ENCODE data around the gene ARHGAP6. TPM values are rescaled to one million over a fixed set of nuclear protein-coding genes. Genes with fewer than 3 reads are reported as not detected.
A peak's percentile ranks its signal among the peaks of the same experiment; 100 is the strongest.

ARHGAP6 gene
- polyA plus RNA-seq, 3 donors: 0.31 to 1.1 (median 0.40) TPM

GRCh38 chrX:11346121-11346682, 319.5 kb downstream of the ARHGAP6 start:
- Histone ChIP-seq H3K4me1 (ENCODE audit: control insufficient read depth in 1 of 2, insufficient read depth in 2 of 2, low read length in 2 of 2) (peaks cover 15 to 18% of the 10 kb centered on the region in 2 donors), H3K4me3 (replicated peaks in 1 of 3; ENCODE audit: low read depth in 2 of 3, low read length in 3 of 3) (no peak overlapping the region), H2AFZ (ENCODE audit: insufficient read depth, low read depth, low read length, poor library complexity, severe bottlenecking) (no peak overlapping the region), H3K27me3 (ENCODE audit: control insufficient read depth in 2 of 2, insufficient read depth in 2 of 2, low read length in 2 of 2) (no peaks in the 10 kb centered on the region), H3K9ac (ENCODE audit: insufficient read depth, low read length, poor library complexity, severe bottlenecking) (no peak overlapping the region), H3K9me3 (replicated peaks in 1 of 2; ENCODE audit: control insufficient read depth in 1 of 2, insufficient read depth in 1 of 2, low read length in 2 of 2) (no peaks in the 10 kb centered on the region), H3K4me2 (replicated peaks; ENCODE audit: extremely low read depth, low read length, poor library complexity, severe bottlenecking) (no peak overlapping the region), H4K20me1 (ENCODE audit: insufficient read depth, low read length) (no peaks in the 10 kb centered on the region), H3K79me2 (ENCODE audit: insufficient read depth, low read length) (no peaks in the 10 kb centered on the region), H3K36me3 (replicated peaks in 1 of 2; ENCODE audit: control insufficient read depth in 1 of 2, insufficient read depth in 2 of 2, low read length in 2 of 2) (no peaks in the 10 kb centered on the region), H3K27ac (ENCODE audit: low read depth in 1 of 2, low read length in 2 of 2) (no peak overlapping the region)
- Mint-ChIP-seq H3K4me3 (no peak overlapping the region), H3K27ac (no peak overlapping the region), H3K27me3 (ENCODE audit: low read depth in 3 of 3) (peaks cover 0 to 5% (median 3%) of the 10 kb centered on the region in 3 donors), H3K36me3 (no peaks in the 10 kb centered on the region), H3K4me1 (peaks cover 18% of the 10 kb centered on the region), H3K9me3 (peaks cover 0 to under 1% (median 0%) of the 10 kb centered on the region in 7 donors)
- WGBS (ENCODE audit: insufficient coverage): no CpG with 5 or more reads among the region's 2 CpGs
- no peak for DNase-seq
- intact Hi-C loops (cut with micrococcal nuclease): no loop called here
- TF ChIP-seq CTCF (IDR thresholded peaks at IDR 0.05): no peak

- intact Hi-C loops (cut with micrococcal nuclease): no loop called here
- H3K4me2 ChIP-seq (replicated peaks; ENCODE audit: extremely low read depth, low read length, poor library complexity, severe bottlenecking): no peak overlapping the region
- peaks cover 12% of the 10 kb centered on the region for H3K4me1 Mint-ChIP-seq
- no peaks in the 10 kb centered on the region for H3K27me3 ChIP-seq (ENCODE audit: control insufficient read depth in 2 of 2, insufficient read depth in 2 of 2, low read length in 2 of 2)
- no peak for TF ChIP-seq CTCF (IDR thresholded peaks at IDR 0.05)
- H3K9ac ChIP-seq (ENCODE audit: insufficient read depth, low read length, poor library complexity, severe bottlenecking): no peak overlapping the region
- no peaks in the 10 kb centered on the region for H3K79me2 ChIP-seq (ENCODE audit: insufficient read depth, low read length)
- H3K4me3 Mint-ChIP-seq: no peak overlapping the region
- H2AFZ ChIP-seq (ENCODE audit: insufficient read depth, low read depth, low read length, poor library complexity, severe bottlenecking): no peak overlapping the region
- no peaks in the 10 kb centered on the region for H4K20me1 ChIP-seq (ENCODE audit: insufficient read depth, low read length)
- peaks cover 2 to 6% (median 3%) of the 10 kb centered on the region in 3 donors for H3K27me3 Mint-ChIP-seq (ENCODE audit: low read depth in 3 of 3)
- peak in 2 of 3 donors; percentile 12 for DNase-seq
- peak overlapping the region in 1 of 2 donors; percentile 97 for H3K27ac ChIP-seq (ENCODE audit: low read depth in 1 of 2, low read length in 2 of 2)
- no peak overlapping the region for H3K4me3 ChIP-seq (replicated peaks in 1 of 3; ENCODE audit: low read depth in 2 of 3, low read length in 3 of 3)
- peaks cover 0 to 4% (median 0%) of the 10 kb centered on the region in 7 donors for H3K9me3 Mint-ChIP-seq
- H3K9me3 ChIP-seq (replicated peaks in 1 of 2; ENCODE audit: control insufficient read depth in 1 of 2, insufficient read depth in 1 of 2, low read length in 2 of 2): no peaks in the 10 kb centered on the region
- no peaks in the 10 kb centered on the region for H3K36me3 ChIP-seq (replicated peaks in 1 of 2; ENCODE audit: control insufficient read depth in 1 of 2, insufficient read depth in 2 of 2, low read length in 2 of 2)
- H3K27ac Mint-ChIP-seq: peak overlapping the region in 6 of 7 donors; percentile 93 to 96 (median 95)
- H3K36me3 Mint-ChIP-seq: no peaks in the 10 kb centered on the region
- H3K4me1 ChIP-seq (ENCODE audit: control insufficient read depth in 1 of 2, insufficient read depth in 2 of 2, low read length in 2 of 2): peaks cover 5 to 13% of the 10 kb centered on the region in 2 donors
Observed at GRCh38 chrX:11342673-11343072, 323.0 kb downstream of the ARHGAP6 start.
